Measurements from ENCODE around the gene GPR132. TPM values are rescaled to one million over a fixed set of nuclear protein-coding genes. Genes with fewer than 3 reads are reported as not detected.

The GPR132 gene
- total and polyA plus RNA-seq, 2 of the 8 experiments (the other 6 are each of a cell fraction or from before 2014, with no cell fraction given), result 0.11 TPM; not detected in 1

DNA sequence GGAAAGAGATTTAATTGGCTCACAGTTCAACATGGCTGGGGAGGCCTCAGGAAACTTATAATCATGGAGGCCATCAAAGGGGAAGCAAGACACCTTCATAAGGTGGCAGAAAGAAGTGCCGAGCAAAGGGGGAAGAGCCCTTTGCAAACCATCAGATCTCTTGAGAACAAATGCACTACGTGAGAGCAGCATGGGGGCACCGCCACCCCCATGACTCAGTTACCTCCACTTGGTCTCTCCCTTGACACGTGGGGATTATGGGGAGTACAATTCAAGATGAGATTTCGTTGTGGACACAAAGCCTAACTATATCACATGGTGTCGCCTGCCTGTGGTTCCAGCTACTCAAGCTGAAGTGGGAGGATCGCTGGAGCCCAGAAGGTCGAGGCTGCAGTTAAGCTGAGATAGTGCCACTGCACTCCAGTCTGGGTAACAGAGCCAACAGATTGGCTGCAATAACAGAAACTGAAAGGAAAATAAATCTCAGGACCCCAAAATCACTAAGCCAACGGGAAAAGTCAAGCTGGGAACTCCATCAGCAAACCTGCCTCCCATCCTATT is 34.3 kb downstream of the GPR132 start:
- Histone ChIP-seq H2BK20ac (ENCODE audit: low read length) (no peak overlapping the region), H3K79me1 (ENCODE audit: low read depth, low read length) (no peaks in the 10 kb centered on the region), H4K91ac (replicated peaks; ENCODE audit: insufficient read length, low read length) (no peak overlapping the region), H3K9ac (replicated peaks in 1 of 4; ENCODE audit: extremely low read depth in 1 of 4, low read depth in 3 of 4, low read length in 3 of 4) (no peak overlapping the region), H3K14ac (ENCODE audit: insufficient read length) (no peak overlapping the region), H3K4me3 (ENCODE audit: extremely low read depth in 1 of 4, insufficient read depth in 2 of 4, low read depth in 3 of 4, low read length in 4 of 4) (no peak overlapping the region), H2BK120ac (replicated peaks; ENCODE audit: low read depth, low read length) (no peak overlapping the region), H2BK15ac (ENCODE audit: low read length) (no peak overlapping the region), H2AK5ac (ENCODE audit: low read depth, low read length) (no peak overlapping the region), H3K18ac (ENCODE audit: extremely low read depth, low read length) (no peak overlapping the region), H2BK5ac (ENCODE audit: low read depth, low read length) (no peak overlapping the region), H3K23ac (ENCODE audit: insufficient read length) (no peak overlapping the region), H2BK12ac (ENCODE audit: low read depth, low read length) (0 out of 2 replicates have a peak overlapping the region, but pooled peaks have one; percentile 14), H3K23me2 (ENCODE audit: low read depth, low read length) (no peaks in the 10 kb centered on the region), H3K36me3 (ENCODE audit: control insufficient read depth in 2 of 4, insufficient read depth in 4 of 4, low read length in 3 of 4) (no peaks in the 10 kb centered on the region), H3K4me2 (ENCODE audit: insufficient read depth in 1 of 2, low read depth in 2 of 2, low read length in 2 of 2) (no peak overlapping the region), H4K8ac (ENCODE audit: extremely low read depth, insufficient read depth, low read length) (no peak overlapping the region), H4K20me1 (replicated peaks in 1 of 2; ENCODE audit: control insufficient read depth in 1 of 2, insufficient read depth in 2 of 2, low read length in 2 of 2) (no peaks in the 10 kb centered on the region), H3K27me3 (replicated peaks in 1 of 4; ENCODE audit: control insufficient read depth in 3 of 4, extremely low read depth in 1 of 4, insufficient read depth in 3 of 4, low read length in 3 of 4) (peaks cover 2 to 27% (median 20%) of the 10 kb centered on the region in 4 experiments), H3K27ac (ENCODE audit: low read depth, low read length) (no peak overlapping the region), H3K4ac (replicated peaks; ENCODE audit: insufficient read length, low read depth, low read length) (no peak overlapping the region), H3K56ac (replicated peaks; ENCODE audit: insufficient read length, low read depth, low read length) (no peak overlapping the region), H3K79me2 (ENCODE audit: control insufficient read depth in 1 of 2, insufficient read depth in 2 of 2, low read length in 2 of 2) (no peaks in the 10 kb centered on the region), H3K4me1 (replicated peaks in 1 of 4; ENCODE audit: control insufficient read depth in 3 of 4, insufficient read depth in 4 of 4, low read length in 3 of 4) (no peaks in the 10 kb centered on the region), H2AFZ (ENCODE audit: low read length) (no peak overlapping the region), H4K5ac (ENCODE audit: insufficient read length, low read depth, low read length) (no peak overlapping the region), H3K9me3 (ENCODE audit: insufficient read depth in 2 of 2, low read depth in 1 of 2, low read length in 1 of 2) (no peaks in the 10 kb centered on the region)
- WGBS, 2 experiments (ENCODE audit: extremely low coverage in 1 of 2, insufficient coverage in 1 of 2, insufficient read length in 1 of 2, insufficient replicate concordance in 2 of 2, low coverage in 1 of 2, low lambda C conversion rate in 2 of 2, missing lambda C conversion rate in 1 of 2), result 84% methylated on average over 9 of the region's 9 CpGs; no CpG with 5 or more reads in 1 of the 2 experiments
- ChIA-PET POLR2A (ENCODE audit: partially characterized antibody) (no interaction called here), CTCF (ENCODE audit: partially characterized antibody) (interaction anchor here (0.9 to 1.6 kb wide), 3 partner anchors 12 to 46 kb away, joined by 3 to 5 read pairs (median 4); no protein-coding TSS in a partner anchor)
- DNase-seq (ENCODE audit: low read depth in 1 of 2, low spot score in 2 of 2) (no peak), FAIRE-seq (no peak)
- TF ChIP-seq, protein P1, sequence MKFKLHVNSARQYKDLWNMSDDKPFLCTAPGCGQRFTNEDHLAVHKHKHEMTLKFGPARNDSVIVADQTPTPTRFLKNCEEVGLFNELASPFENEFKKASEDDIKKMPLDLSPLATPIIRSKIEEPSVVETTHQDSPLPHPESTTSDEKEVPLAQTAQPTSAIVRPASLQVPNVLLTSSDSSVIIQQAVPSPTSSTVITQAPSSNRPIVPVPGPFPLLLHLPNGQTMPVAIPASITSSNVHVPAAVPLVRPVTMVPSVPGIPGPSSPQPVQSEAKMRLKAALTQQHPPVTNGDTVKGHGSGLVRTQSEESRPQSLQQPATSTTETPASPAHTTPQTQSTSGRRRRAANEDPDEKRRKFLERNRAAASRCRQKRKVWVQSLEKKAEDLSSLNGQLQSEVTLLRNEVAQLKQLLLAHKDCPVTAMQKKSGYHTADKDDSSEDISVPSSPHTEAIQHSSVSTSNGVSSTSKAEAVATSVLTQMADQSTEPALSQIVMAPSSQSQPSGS (IDR thresholded peaks at IDR 0.05; ENCODE audit: low read length), result no peak
- TF ChIP-seq MAFK (IDR thresholded peaks at IDR 0.05; ENCODE audit: low read depth, low read length) (no peak), YY1 (IDR thresholded peaks at IDR 0.05; ENCODE audit: low read depth, low read length) (no peak), TAF7 (optimal IDR thresholded peaks at IDR 0.05; ENCODE audit: borderline replicate concordance, low read depth, low read length) (no peak), TCF12 (IDR thresholded peaks at IDR 0.05; ENCODE audit: low read depth, low read length) (no peak), KDM5A (IDR thresholded peaks at IDR 0.05; ENCODE audit: low read length) (no peak), GABPA (IDR thresholded peaks at IDR 0.05; ENCODE audit: borderline replicate concordance, insufficient read depth, low read length) (no peak), BACH1 (IDR thresholded peaks at IDR 0.05; ENCODE audit: low read length) (no peak), HDAC2 (IDR thresholded peaks at IDR 0.05; ENCODE audit: borderline replicate concordance in 1 of 2, low read depth in 2 of 2, low read length in 2 of 2) (no peak), POLR2AphosphoS5 (IDR thresholded peaks at IDR 0.05; ENCODE audit: low read depth, low read length) (no peak), ZNF274 (IDR thresholded peaks at IDR 0.05; ENCODE audit: borderline replicate concordance, extremely low read depth, low read length) (no peak), EGR1 (IDR thresholded peaks at IDR 0.05; ENCODE audit: borderline replicate concordance, low read depth, low read length) (no peak)

Data from H1 (cell line).